ENCODE data around the gene ZBBX. TPM values are rescaled to one million over a fixed set of nuclear protein-coding genes. Genes with fewer than 3 reads are reported as not detected.

ZBBX gene
- total and polyA plus RNA-seq, 9 donors: 0.11 to 0.76 (median 0.17) TPM; not detected in 3

- no peak for DNase-seq
- H3K4me1 ChIP-seq (ENCODE audit: control insufficient read depth, insufficient read depth, low read length): no peaks in the 10 kb centered on the region
- no peaks in the 10 kb centered on the region for H3K9me3 ChIP-seq (replicated peaks; ENCODE audit: control insufficient read depth, low read depth, low read length)
- no peak overlapping the region for H3K27ac ChIP-seq (ENCODE audit: low read length)
- H3K36me3 ChIP-seq (ENCODE audit: control insufficient read depth, insufficient read depth, low read length): no peaks in the 10 kb centered on the region
- no peaks in the 10 kb centered on the region for H3K27me3 ChIP-seq (ENCODE audit: control insufficient read depth, insufficient read depth, low read length)
- H3K4me3 ChIP-seq (ENCODE audit: low read length): no peak overlapping the region
- WGBS (ENCODE audit: insufficient coverage): 100% methylated on average over 1 of the region's 3 CpGs
These were observed 128.4 kb downstream of the ZBBX start for GRCh38 chr3:167251678-167252077.

DNA sequence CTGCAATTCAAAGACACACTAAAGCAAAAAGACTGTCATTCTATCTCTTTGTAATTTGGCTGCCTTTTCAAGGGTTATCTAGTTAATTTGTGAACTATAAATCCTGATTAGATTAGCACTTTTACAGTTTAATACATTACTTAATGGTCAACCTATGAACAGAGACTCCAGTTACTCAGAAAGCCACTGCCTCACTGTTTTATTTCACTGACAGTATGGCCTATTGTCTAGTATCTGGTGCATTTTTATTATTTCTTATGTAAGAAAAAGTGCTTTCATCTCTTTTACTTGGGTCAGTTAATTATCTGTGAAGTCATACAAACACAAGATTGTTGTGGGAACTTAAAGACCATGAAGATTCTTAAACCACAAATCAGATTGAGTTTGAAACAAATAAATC lies 133.8 kb downstream of the ZBBX start:
- H3K4me1 ChIP-seq (ENCODE audit: control insufficient read depth, insufficient read depth, low read length): no peaks in the 10 kb centered on the region
- no peaks in the 10 kb centered on the region for H3K9me3 ChIP-seq (replicated peaks; ENCODE audit: control insufficient read depth, low read depth, low read length)
- no peak for DNase-seq
- H3K36me3 ChIP-seq (ENCODE audit: control insufficient read depth, insufficient read depth, low read length): no peaks in the 10 kb centered on the region
- no peak overlapping the region for H3K27ac ChIP-seq (ENCODE audit: low read length)
- H3K27me3 ChIP-seq (ENCODE audit: control insufficient read depth, insufficient read depth, low read length): no peaks in the 10 kb centered on the region
- H3K4me3 ChIP-seq (ENCODE audit: low read length): no peak overlapping the region

- no peaks in the 10 kb centered on the region for H3K27me3 ChIP-seq (ENCODE audit: control insufficient read depth, insufficient read depth, low read length)
- WGBS (ENCODE audit: insufficient coverage): 88% methylated on average over 1 of the region's 1 CpG
- DNase-seq: no peak
- H3K27ac ChIP-seq (ENCODE audit: low read length): no peak overlapping the region
- H3K4me3 ChIP-seq (ENCODE audit: low read length): no peak overlapping the region
- no peaks in the 10 kb centered on the region for H3K9me3 ChIP-seq (replicated peaks; ENCODE audit: control insufficient read depth, low read depth, low read length)
- no peaks in the 10 kb centered on the region for H3K36me3 ChIP-seq (ENCODE audit: control insufficient read depth, insufficient read depth, low read length)
- H3K4me1 ChIP-seq (ENCODE audit: control insufficient read depth, insufficient read depth, low read length): no peaks in the 10 kb centered on the region
These were observed 138.8 kb downstream of the ZBBX start for GRCh38 chr3:167241048-167241845.

- H3K9me3 ChIP-seq (replicated peaks; ENCODE audit: control insufficient read depth, low read depth, low read length): no peaks in the 10 kb centered on the region
- H3K27ac ChIP-seq (ENCODE audit: low read length): no peak overlapping the region
- no peak for DNase-seq
- H3K27me3 ChIP-seq (ENCODE audit: control insufficient read depth, insufficient read depth, low read length): no peaks in the 10 kb centered on the region
- H3K4me3 ChIP-seq (ENCODE audit: low read length): no peak overlapping the region
- no peaks in the 10 kb centered on the region for H3K4me1 ChIP-seq (ENCODE audit: control insufficient read depth, insufficient read depth, low read length)
- H3K36me3 ChIP-seq (ENCODE audit: control insufficient read depth, insufficient read depth, low read length): no peaks in the 10 kb centered on the region
- no CpG with 5 or more reads among the region's 3 CpGs for WGBS (ENCODE audit: insufficient coverage)
These were observed 152.0 kb downstream of the ZBBX start for GRCh38 chr3:167228135-167228534.

DNA sequence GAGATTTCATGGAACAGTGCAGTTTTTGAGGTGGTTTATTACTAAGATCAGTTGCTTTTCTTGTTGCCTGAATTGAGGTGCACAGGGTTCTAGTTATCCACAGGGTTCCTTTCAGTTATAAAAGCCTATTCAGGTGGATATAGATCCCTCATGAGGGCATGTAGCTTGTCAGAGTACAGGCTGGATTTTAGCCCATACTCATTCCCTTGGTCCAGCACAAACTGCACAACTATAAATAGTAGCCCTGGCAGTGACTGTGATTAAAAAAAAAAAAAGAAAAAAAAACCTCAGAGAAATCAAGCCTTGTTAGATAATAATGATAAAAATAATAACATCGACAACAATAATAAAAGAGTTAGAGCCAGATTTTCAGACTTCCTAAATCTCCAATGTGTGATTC lies 154.3 kb downstream of the ZBBX start:
- Histone ChIP-seq H3K27ac (ENCODE audit: low read length) (no peak overlapping the region), H3K27me3 (ENCODE audit: control insufficient read depth, insufficient read depth, low read length) (no peaks in the 10 kb centered on the region), H3K4me3 (ENCODE audit: low read length) (no peak overlapping the region), H3K4me1 (ENCODE audit: control insufficient read depth, insufficient read depth, low read length) (no peaks in the 10 kb centered on the region), H3K9me3 (replicated peaks; ENCODE audit: control insufficient read depth, low read depth, low read length) (no peaks in the 10 kb centered on the region), H3K36me3 (ENCODE audit: control insufficient read depth, insufficient read depth, low read length) (no peaks in the 10 kb centered on the region)
- no peak for DNase-seq
- no CpG with 5 or more reads among the region's 1 CpG for WGBS (ENCODE audit: insufficient coverage)

GRCh38 chr3:167209011-167209410 lies 171.1 kb downstream of the ZBBX start:
- no peaks in the 10 kb centered on the region for H3K27me3 ChIP-seq (ENCODE audit: control insufficient read depth, insufficient read depth, low read length)
- DNase-seq: no peak
- no peak overlapping the region for H3K4me3 ChIP-seq (ENCODE audit: low read length)
- H3K9me3 ChIP-seq (replicated peaks; ENCODE audit: control insufficient read depth, low read depth, low read length): peaks cover 2% of the 10 kb centered on the region
- no peaks in the 10 kb centered on the region for H3K36me3 ChIP-seq (ENCODE audit: control insufficient read depth, insufficient read depth, low read length)
- H3K4me1 ChIP-seq (ENCODE audit: control insufficient read depth, insufficient read depth, low read length): no peaks in the 10 kb centered on the region
- H3K27ac ChIP-seq (ENCODE audit: low read length): no peak overlapping the region

GRCh38 chr3:167203062-167203461 lies 177.0 kb downstream of the ZBBX start:
- Histone ChIP-seq H3K4me3 (ENCODE audit: low read length) (no peak overlapping the region), H3K27ac (ENCODE audit: low read length) (no peak overlapping the region), H3K36me3 (ENCODE audit: control insufficient read depth, insufficient read depth, low read length) (no peaks in the 10 kb centered on the region), H3K4me1 (ENCODE audit: control insufficient read depth, insufficient read depth, low read length) (no peaks in the 10 kb centered on the region), H3K9me3 (replicated peaks; ENCODE audit: control insufficient read depth, low read depth, low read length) (no peaks in the 10 kb centered on the region), H3K27me3 (ENCODE audit: control insufficient read depth, insufficient read depth, low read length) (no peaks in the 10 kb centered on the region)
- WGBS (ENCODE audit: insufficient coverage): 63% methylated on average over 1 of the region's 1 CpG
- DNase-seq: peak; percentile 13

DNA sequence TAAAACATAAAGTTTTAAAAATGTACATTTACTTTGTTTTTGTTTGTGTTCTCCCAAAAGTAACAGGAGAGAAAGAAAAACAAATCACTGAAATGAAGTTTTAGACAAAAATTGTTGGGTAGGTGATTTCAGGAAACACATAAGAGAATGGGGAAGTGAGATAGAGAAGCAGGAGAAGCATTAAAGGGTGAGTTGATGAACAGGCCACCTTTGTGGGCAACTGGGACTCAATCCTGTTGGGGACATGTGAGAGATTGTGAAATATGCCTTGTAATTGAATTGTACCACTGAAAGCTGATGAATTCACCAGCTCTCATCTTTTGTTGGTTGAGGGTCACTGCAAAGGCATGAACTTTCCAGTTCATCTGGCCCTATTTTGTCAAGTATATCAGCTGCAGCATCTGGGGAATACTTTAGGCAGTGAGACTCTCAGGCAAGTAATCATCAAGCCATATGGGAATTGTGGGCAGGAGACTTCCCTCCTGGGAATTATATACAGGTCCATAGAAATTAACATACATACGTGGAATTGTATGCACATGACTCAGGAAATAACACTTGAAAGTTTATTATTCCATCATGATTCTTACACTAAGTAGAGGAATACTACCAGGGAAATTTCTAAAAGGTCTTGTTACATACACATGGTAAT lies 181.0 kb downstream of the ZBBX start:
- Histone ChIP-seq H3K27me3 (ENCODE audit: control insufficient read depth, insufficient read depth, low read length) (no peaks in the 10 kb centered on the region), H3K4me3 (ENCODE audit: low read length) (no peak overlapping the region), H3K4me1 (ENCODE audit: control insufficient read depth, insufficient read depth, low read length) (no peaks in the 10 kb centered on the region), H3K9me3 (replicated peaks; ENCODE audit: control insufficient read depth, low read depth, low read length) (no peaks in the 10 kb centered on the region), H3K27ac (ENCODE audit: low read length) (no peak overlapping the region), H3K36me3 (ENCODE audit: control insufficient read depth, insufficient read depth, low read length) (no peaks in the 10 kb centered on the region)
- WGBS (ENCODE audit: insufficient coverage): no CpG with 5 or more reads among the region's 1 CpG
- DNase-seq: no peak

Other genes starting within 250 kb of the ZBBX start
- gene SERPINI2, start 93.7 kb upstream of the ZBBX start, total RNA-seq: 0.04 TPM
- under 1 TPM in 5 of 8 donors, not detected in 3; 0.13 to 0.43 (median 0.26) TPM for gene SERPINI2, start 93.7 kb upstream of the ZBBX start, polyA plus RNA-seq (ENCODE audit: insufficient read depth in 1 of 8, insufficient read length in 8 of 8, low replicate concordance in 1 of 8)

Measured in muscle of leg (tissue), 11 donors.